HG02642 (cell line): ENCODE data around the gene RMDN2.
"Not testable (repeated sequence)": the region's sequence is repeated elsewhere in the genome, so short reads cannot be mapped to it uniquely, and the experiment has no call there.

ENCODE experiments used
- ATAC-seq: cut with Tn5 transposase; IDR thresholded peaks from one replicate; pipeline ENCODE4 v1.9.1; 2021; ENCODE audit warnings: mild to moderate bottlenecking; ENCODE audit not compliant: unreplicated experiment, poor library complexity

RMDN2 gene

GRCh38 chr2:37926635-37927034 lies 1.5 kb downstream of the RMDN2 start:
- ATAC-seq: no peak

- no peak for ATAC-seq
These were observed 3.3 kb downstream of the RMDN2 start for GRCh38 chr2:37928377-37928776.

GRCh38 chr2:37930392-37930791 lies 5.3 kb downstream of the RMDN2 start:
- not testable (repeated sequence) for ATAC-seq

- not testable (repeated sequence) for ATAC-seq
These were observed 7.8 kb downstream of the RMDN2 start for GRCh38 chr2:37932873-37933272.

GRCh38 chr2:37934591-37935513 lies 9.8 kb downstream of the RMDN2 start:
- ATAC-seq: peak; percentile 90

GRCh38 chr2:37937568-37937967 lies 12.5 kb downstream of the RMDN2 start:
- ATAC-seq: not testable (repeated sequence)

- ATAC-seq: not testable (repeated sequence)
These were observed 16.2 kb downstream of the RMDN2 start for GRCh38 chr2:37941267-37941666.

- ATAC-seq: no peak
These were observed 19.2 kb downstream of the RMDN2 start for GRCh38 chr2:37944268-37944667.

GRCh38 chr2:37947306-37947705 lies 22.2 kb downstream of the RMDN2 start:
- ATAC-seq: no peak

GRCh38 chr2:37962018-37962739 lies 37.1 kb downstream of the RMDN2 start:
- not testable (repeated sequence) for ATAC-seq

GRCh38 chr2:37962740-37963121 lies 37.6 kb downstream of the RMDN2 start:
- not testable (repeated sequence) for ATAC-seq

- ATAC-seq: not testable (repeated sequence)
These were observed 38.8 kb downstream of the RMDN2 start for GRCh38 chr2:37963901-37964300.

GRCh38 chr2:37966326-37966725 lies 41.2 kb downstream of the RMDN2 start:
- ATAC-seq: no peak

- no peak for ATAC-seq
These were observed 44.6 kb downstream of the RMDN2 start for GRCh38 chr2:37969731-37970130.

GRCh38 chr2:37971971-37972370 lies 46.9 kb downstream of the RMDN2 start:
- ATAC-seq: no peak

- no peak for ATAC-seq
These were observed 48.7 kb downstream of the RMDN2 start for GRCh38 chr2:37973615-37974353.

GRCh38 chr2:37975808-37976207 lies 50.7 kb downstream of the RMDN2 start:
- no peak for ATAC-seq

GRCh38 chr2:37976411-37976810 lies 51.3 kb downstream of the RMDN2 start:
- ATAC-seq: no peak

- no peak for ATAC-seq
These were observed 57.1 kb downstream of the RMDN2 start for GRCh38 chr2:37982147-37982582.

- no peak for ATAC-seq
These were observed 57.8 kb downstream of the RMDN2 start for GRCh38 chr2:37982847-37983246.

GRCh38 chr2:37983719-37984118 lies 58.6 kb downstream of the RMDN2 start:
- ATAC-seq: no peak
